Liver (tissue), 9 donors: Measurements from ENCODE around the gene MRPL42. TPM values are rescaled to one million over a fixed set of nuclear protein-coding genes. Genes with fewer than 3 reads are reported as not detected.
"Not testable (repeated sequence)": the region's sequence is repeated elsewhere in the genome, so short reads cannot be mapped to it uniquely, and the experiment has no call there.

Experiments used
- DNase-seq: peaks from one replicate; pipeline ENCODE4 v3.0.0-alpha.2; 2017; ENCODE audit warnings: low spot score
- H3K27ac ChIP-seq, 2 donors: one replicate each; pipeline ENCODE4 v1.7.0; 2013; ENCODE audit warnings: inconsistent platforms in 2 of 2, low read length in 2 of 2, control low read depth in 1 of 2, low read depth in 1 of 2, mild to moderate bottlenecking in 1 of 2
- H3K27me3 ChIP-seq, 4 donors: one replicate each; pipeline versions ENCODE4 v1.6.1 to v1.7.0; 2013; ENCODE audit warnings: low read length in 3 of 4, inconsistent platforms in 1 of 4, mild to moderate bottlenecking in 1 of 4, moderate library complexity in 1 of 4; ENCODE audit not compliant: control insufficient read depth in 4 of 4, insufficient read depth in 4 of 4
- H3K36me3 ChIP-seq, 4 donors: one replicate each; pipeline versions ENCODE4 v1.6.1 to v1.7.0; 2013; ENCODE audit warnings: low read length in 3 of 4, mild to moderate bottlenecking in 3 of 4, low read depth in 1 of 4, moderate library complexity in 1 of 4; ENCODE audit not compliant: control insufficient read depth in 4 of 4, insufficient read depth in 3 of 4
- H3K4me1 ChIP-seq, 4 donors: one replicate each; pipeline versions ENCODE4 v1.6.1 to v1.7.0; 2013; ENCODE audit warnings: low read length in 3 of 4, mild to moderate bottlenecking in 3 of 4, moderate library complexity in 1 of 4; ENCODE audit not compliant: control insufficient read depth in 4 of 4, insufficient read depth in 4 of 4
- H3K4me3 ChIP-seq, 3 donors: one replicate each; pipeline versions ENCODE4 v1.6.1 to v1.7.0; 2013; ENCODE audit warnings: low read length in 3 of 3, control low read depth in 1 of 3, low read depth in 1 of 3, mild to moderate bottlenecking in 1 of 3
- H3K9ac ChIP-seq, 2 donors: one replicate each; pipeline ENCODE4 v1.7.0; 2013; ENCODE audit warnings: low read length in 2 of 2, mild to moderate bottlenecking in 2 of 2, moderate library complexity in 2 of 2, control low read depth in 1 of 2, low read depth in 1 of 2
- H3K9me3 ChIP-seq, 4 donors: one replicate each; pipeline versions ENCODE4 v1.6.1 to v1.7.0; 2013; ENCODE audit warnings: low read length in 3 of 4; ENCODE audit not compliant: control insufficient read depth in 4 of 4
- EGR1 ChIP-seq, 2 donors: IDR thresholded peaks; 2 replicates each; pipeline ENCODE4 v1.6.1; 2016 to 2018; ENCODE audit warnings: antibody characterized with exemption in 2 of 2, low read depth in 2 of 2
- FOXA1 ChIP-seq: IDR thresholded peaks from 2 replicates; pipeline ENCODE4 v1.6.1; 2016; ENCODE audit warnings: antibody characterized with exemption
- FOXA2 ChIP-seq: IDR thresholded peaks from 2 replicates; pipeline ENCODE4 v1.6.1; 2016; ENCODE audit warnings: antibody characterized with exemption
- HNF4A ChIP-seq, 2 donors: conservative IDR thresholded peaks; 2 replicates each; pipeline ENCODE4 v1.6.1; 2016; ENCODE audit warnings: antibody characterized with exemption in 2 of 2, mild to moderate bottlenecking in 2 of 2
- JUND ChIP-seq, 2 donors: IDR thresholded peaks; 2 replicates each; pipeline ENCODE4 v1.6.1; 2016; ENCODE audit warnings: antibody characterized with exemption in 2 of 2
- MAX ChIP-seq: IDR thresholded peaks from 2 replicates; pipeline ENCODE4 v1.6.1; 2016; ENCODE audit warnings: antibody characterized with exemption
- NR2F2 ChIP-seq: IDR thresholded peaks from 2 replicates; pipeline ENCODE4 v1.6.1; 2016; ENCODE audit warnings: antibody characterized with exemption
- RAD21 ChIP-seq, 2 donors: IDR thresholded peaks; 2 replicates each; pipeline ENCODE4 v1.6.1; 2016; ENCODE audit warnings: antibody characterized with exemption in 2 of 2, mild to moderate bottlenecking in 2 of 2
- RXRA ChIP-seq, 2 donors: IDR thresholded peaks; 2 replicates each; pipeline ENCODE4 v1.6.1; 2017 to 2018; ENCODE audit warnings: antibody characterized with exemption in 2 of 2, mild to moderate bottlenecking in 1 of 2
- SP1 ChIP-seq: IDR thresholded peaks from 2 replicates; pipeline ENCODE4 v1.6.1; 2018; ENCODE audit warnings: antibody characterized with exemption, mild to moderate bottlenecking
- TAF1 ChIP-seq: conservative IDR thresholded peaks from 2 replicates; pipeline ENCODE4 v1.6.1; 2016; ENCODE audit warnings: antibody characterized with exemption, mild to moderate bottlenecking
- YY1 ChIP-seq: IDR thresholded peaks from 2 replicates; pipeline ENCODE4 v1.6.1; 2016; ENCODE audit warnings: antibody characterized with exemption, mild to moderate bottlenecking
- WGBS: extraction: QIAGEN DNeasy Blood & Tissue Kit; methylation state at CpG from one replicate; pipeline ENCODE4 v1.1.7; 2013; 5-methylcytosine and 5-hydroxymethylcytosine counted together
- polyA plus RNA-seq, 2 donors: library from polyadenylated mRNA; stranded (reverse) in 1 of 2; unstranded in 1 of 2; fragments of 200-250 nt in 1 of 2; fragments of >200 nt in 1 of 2; fragmentation: Nextera tagmentation in 1 of 2; extraction: Ambion mirVana in 1 of 2; gene quantifications; one replicate each; pipeline versions ENCODE4 v1.2.1 to v1.2.3, GENCODE V29; 2013 to 2015
- total RNA-seq, 2 donors: library from RNA; depleted of rRNA; stranded (reverse); fragments of >200 nt; gene quantifications; one replicate each; pipeline ENCODE4 v1.2.3, GENCODE V29; 2014
- TF ChIP-seq, protein P1 (sequence below): IDR thresholded peaks from 2 replicates; pipeline ENCODE4 v1.6.1; 2016; ENCODE audit warnings: antibody characterized with exemption, mild to moderate bottlenecking
- TF ChIP-seq, protein P2 (sequence below): IDR thresholded peaks from 2 replicates; pipeline ENCODE4 v1.6.1; 2016; ENCODE audit warnings: antibody characterized with exemption
- donor health status: healthy.
- donor health status: healthy.
- donor health status: healthy.
- donor health status: healthy.
- donor health status: healthy.

The MRPL42 gene
- total and polyA plus RNA-seq, 4 donors = 20.4 to 38.8 (median 33.3) TPM

DNA sequence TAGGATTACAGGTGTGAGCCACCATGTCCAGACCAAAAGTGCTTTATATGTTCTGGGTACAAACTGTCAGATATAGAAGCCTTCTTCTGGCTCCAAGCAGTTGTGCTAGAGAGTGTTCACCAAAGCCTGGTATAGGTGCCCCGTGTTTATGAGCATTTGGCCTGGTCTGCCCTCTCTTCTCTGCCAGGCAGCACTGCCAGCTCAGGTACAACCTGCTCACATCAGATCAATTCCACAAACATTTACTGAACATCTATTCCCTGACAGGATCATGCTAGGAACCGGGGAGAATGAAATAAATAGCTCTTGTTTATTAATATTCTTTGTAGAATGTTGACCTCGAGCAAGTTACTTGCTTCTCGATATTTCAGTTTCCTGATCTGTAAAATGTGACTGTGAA, 85.1 kb downstream of the MRPL42 start:
- WGBS = 33% methylated on average over 4 of the region's 4 CpGs
- no peak overlapping the region for H3K4me3 ChIP-seq
- H3K36me3 ChIP-seq = no peaks in the 10 kb centered on the region
- H3K9ac ChIP-seq = peak overlapping the region in 1 of 2 donors; percentile 38
- no peak for DNase-seq
- peak; percentile 73 for TF ChIP-seq SP1
- TF ChIP-seq MAX = peak; percentile 60
- TF ChIP-seq HNF4A (conservative IDR thresholded peaks at IDR 0.05) = peak; percentile 42 to 73
- peak; percentile 66 for TF ChIP-seq TAF1
- TF ChIP-seq FOXA1 = no peak
- TF ChIP-seq RAD21 (IDR thresholded peaks at IDR 0.05) = peak; percentile 45 to 58
- peak; percentile 90 to 91 for TF ChIP-seq RXRA (IDR thresholded peaks at IDR 0.05)
- no peak for TF ChIP-seq NR2F2
- peak in 1 of 2 donors; percentile 34 for TF ChIP-seq JUND (IDR thresholded peaks at IDR 0.05)
- TF ChIP-seq, protein P1, sequence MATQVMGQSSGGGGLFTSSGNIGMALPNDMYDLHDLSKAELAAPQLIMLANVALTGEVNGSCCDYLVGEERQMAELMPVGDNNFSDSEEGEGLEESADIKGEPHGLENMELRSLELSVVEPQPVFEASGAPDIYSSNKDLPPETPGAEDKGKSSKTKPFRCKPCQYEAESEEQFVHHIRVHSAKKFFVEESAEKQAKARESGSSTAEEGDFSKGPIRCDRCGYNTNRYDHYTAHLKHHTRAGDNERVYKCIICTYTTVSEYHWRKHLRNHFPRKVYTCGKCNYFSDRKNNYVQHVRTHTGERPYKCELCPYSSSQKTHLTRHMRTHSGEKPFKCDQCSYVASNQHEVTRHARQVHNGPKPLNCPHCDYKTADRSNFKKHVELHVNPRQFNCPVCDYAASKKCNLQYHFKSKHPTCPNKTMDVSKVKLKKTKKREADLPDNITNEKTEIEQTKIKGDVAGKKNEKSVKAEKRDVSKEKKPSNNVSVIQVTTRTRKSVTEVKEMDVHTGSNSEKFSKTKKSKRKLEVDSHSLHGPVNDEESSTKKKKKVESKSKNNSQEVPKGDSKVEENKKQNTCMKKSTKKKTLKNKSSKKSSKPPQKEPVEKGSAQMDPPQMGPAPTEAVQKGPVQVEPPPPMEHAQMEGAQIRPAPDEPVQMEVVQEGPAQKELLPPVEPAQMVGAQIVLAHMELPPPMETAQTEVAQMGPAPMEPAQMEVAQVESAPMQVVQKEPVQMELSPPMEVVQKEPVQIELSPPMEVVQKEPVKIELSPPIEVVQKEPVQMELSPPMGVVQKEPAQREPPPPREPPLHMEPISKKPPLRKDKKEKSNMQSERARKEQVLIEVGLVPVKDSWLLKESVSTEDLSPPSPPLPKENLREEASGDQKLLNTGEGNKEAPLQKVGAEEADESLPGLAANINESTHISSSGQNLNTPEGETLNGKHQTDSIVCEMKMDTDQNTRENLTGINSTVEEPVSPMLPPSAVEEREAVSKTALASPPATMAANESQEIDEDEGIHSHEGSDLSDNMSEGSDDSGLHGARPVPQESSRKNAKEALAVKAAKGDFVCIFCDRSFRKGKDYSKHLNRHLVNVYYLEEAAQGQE = peak; percentile 46
- TF ChIP-seq, protein P2, sequence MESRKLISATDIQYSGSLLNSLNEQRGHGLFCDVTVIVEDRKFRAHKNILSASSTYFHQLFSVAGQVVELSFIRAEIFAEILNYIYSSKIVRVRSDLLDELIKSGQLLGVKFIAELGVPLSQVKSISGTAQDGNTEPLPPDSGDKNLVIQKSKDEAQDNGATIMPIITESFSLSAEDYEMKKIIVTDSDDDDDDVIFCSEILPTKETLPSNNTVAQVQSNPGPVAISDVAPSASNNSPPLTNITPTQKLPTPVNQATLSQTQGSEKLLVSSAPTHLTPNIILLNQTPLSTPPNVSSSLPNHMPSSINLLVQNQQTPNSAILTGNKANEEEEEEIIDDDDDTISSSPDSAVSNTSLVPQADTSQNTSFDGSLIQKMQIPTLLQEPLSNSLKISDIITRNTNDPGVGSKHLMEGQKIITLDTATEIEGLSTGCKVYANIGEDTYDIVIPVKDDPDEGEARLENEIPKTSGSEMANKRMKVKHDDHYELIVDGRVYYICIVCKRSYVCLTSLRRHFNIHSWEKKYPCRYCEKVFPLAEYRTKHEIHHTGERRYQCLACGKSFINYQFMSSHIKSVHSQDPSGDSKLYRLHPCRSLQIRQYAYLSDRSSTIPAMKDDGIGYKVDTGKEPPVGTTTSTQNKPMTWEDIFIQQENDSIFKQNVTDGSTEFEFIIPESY = peak; percentile 34
- no peak for TF ChIP-seq FOXA2
- no peak for TF ChIP-seq EGR1 (IDR thresholded peaks at IDR 0.05; ENCODE audit: low read depth in 2 of 2)
- TF ChIP-seq YY1 = peak; percentile 55
- H3K4me1 ChIP-seq = peaks cover 1 to 13% (median 3%) of the 10 kb centered on the region in 4 donors
- H3K27me3 ChIP-seq = no peaks in the 10 kb centered on the region
- peak overlapping the region; percentile 37 to 63 for H3K27ac ChIP-seq
- H3K9me3 ChIP-seq = no peaks in the 10 kb centered on the region

DNA sequence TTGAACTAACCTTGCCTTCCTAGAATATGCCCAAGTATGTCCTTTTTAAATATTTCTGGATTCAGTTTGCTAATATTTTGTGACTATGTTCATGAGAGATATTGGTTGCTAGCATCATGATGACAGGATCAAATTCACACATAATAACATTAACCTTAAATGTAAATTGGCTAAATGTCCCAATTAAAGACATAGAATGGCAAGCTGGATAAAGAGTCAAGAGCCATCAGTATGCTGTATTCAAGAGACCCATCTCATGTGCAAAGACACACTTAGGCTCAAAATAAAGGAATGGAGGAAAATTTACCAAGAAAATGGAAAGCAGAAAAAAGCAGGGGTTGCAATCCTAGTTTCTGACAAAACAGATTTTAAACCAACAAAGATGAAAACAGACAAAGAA, 90.6 kb downstream of the MRPL42 start:
- not testable (repeated sequence) for H3K4me3 ChIP-seq, H3K36me3 ChIP-seq, DNase-seq, H3K27me3 ChIP-seq, H3K9ac ChIP-seq, H3K4me1 ChIP-seq, H3K9me3 ChIP-seq, H3K27ac ChIP-seq

- H3K9me3 ChIP-seq, H3K4me1 ChIP-seq, H3K27me3 ChIP-seq, DNase-seq, H3K36me3 ChIP-seq, H3K9ac ChIP-seq, H3K27ac ChIP-seq, H3K4me3 ChIP-seq: not testable (repeated sequence)
- 99% methylated on average over 1 of the region's 1 CpG for WGBS
These were observed 91.4 kb downstream of the MRPL42 start for GRCh38 chr12:93558685-93559084.
